Stimulated activated effector memory CD8-positive, alpha-beta T cell treated with anti-CD3 and anti-CD28 coated beads, Interleukin-12 subunit alpha, Interleukin-12 subunit beta, amount 100 ng/mL, for 72 hours (primary cell): ENCODE results near the gene ELP4.
"Not testable (repeated sequence)": the region's sequence is repeated elsewhere in the genome, so short reads cannot be mapped to it uniquely, and the experiment has no call there.

Source experiments
- ATAC-seq: fragments of 150-1000 bp; cut with Tn5 transposase; 2 replicates; pipeline ENCODE4 v1.10.0; 2021
- DNase-seq, 2 donors: peaks; one replicate each; pipeline ENCODE4 v3.0.0; 2021 to 2022; ENCODE audit warnings: low spot score in 2 of 2
- H3K27ac Mint-ChIP-seq: one replicate; pipeline ENCODE4 v1.8.0; 2022; ENCODE audit warnings: mild to moderate bottlenecking, mixed read lengths
- H3K36me3 Mint-ChIP-seq: one replicate; pipeline ENCODE4 v1.8.0; 2022; ENCODE audit warnings: mild to moderate bottlenecking, mixed read lengths
- H3K4me1 Mint-ChIP-seq: one replicate; pipeline ENCODE4 v1.8.0; 2022; ENCODE audit warnings: mixed read lengths
- H3K4me3 Mint-ChIP-seq: one replicate; pipeline ENCODE4 v1.8.0; 2022; ENCODE audit warnings: mild to moderate bottlenecking, mixed read lengths
- H3K9me3 Mint-ChIP-seq: one replicate; pipeline ENCODE4 v1.8.0; 2022; ENCODE audit warnings: mixed read lengths

ELP4 gene

GRCh38 chr11:31649129-31649966 is 139.8 kb downstream of the ELP4 start:
- ATAC-seq (no peak), DNase-seq (no peak)
- no peaks in the 10 kb centered on the region for H3K36me3 Mint-ChIP-seq
- no peak overlapping the region for H3K4me3 Mint-ChIP-seq
- no peaks in the 10 kb centered on the region for H3K9me3 Mint-ChIP-seq
- H3K27ac Mint-ChIP-seq, result no peak overlapping the region
- H3K4me1 Mint-ChIP-seq, result no peaks in the 10 kb centered on the region

DNA sequence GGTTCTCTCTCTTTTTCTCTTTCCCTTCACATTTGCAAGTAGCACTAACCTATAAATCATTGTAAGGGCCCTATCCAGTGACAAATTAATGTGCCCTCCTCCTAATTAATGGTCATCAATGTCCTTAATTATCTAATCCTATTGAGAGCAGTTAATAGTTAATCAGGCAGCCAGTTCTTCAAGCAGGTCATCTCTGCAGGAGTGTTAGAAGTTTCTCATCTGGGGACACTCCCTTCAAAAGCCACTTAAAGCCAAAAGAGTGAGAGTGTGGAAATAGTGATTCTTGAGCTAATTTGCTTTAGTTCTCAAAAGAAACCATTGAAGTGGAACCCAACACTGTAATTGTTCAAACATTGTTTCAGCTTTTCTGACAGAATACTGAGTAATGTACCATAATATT is 141.6 kb downstream of the ELP4 start:
- no peak overlapping the region for H3K27ac Mint-ChIP-seq
- H3K4me3 Mint-ChIP-seq, result no peak overlapping the region
- DNase-seq (no peak), ATAC-seq (no peak)
- no peaks in the 10 kb centered on the region for H3K9me3 Mint-ChIP-seq
- no peaks in the 10 kb centered on the region for H3K36me3 Mint-ChIP-seq
- no peaks in the 10 kb centered on the region for H3K4me1 Mint-ChIP-seq

DNA sequence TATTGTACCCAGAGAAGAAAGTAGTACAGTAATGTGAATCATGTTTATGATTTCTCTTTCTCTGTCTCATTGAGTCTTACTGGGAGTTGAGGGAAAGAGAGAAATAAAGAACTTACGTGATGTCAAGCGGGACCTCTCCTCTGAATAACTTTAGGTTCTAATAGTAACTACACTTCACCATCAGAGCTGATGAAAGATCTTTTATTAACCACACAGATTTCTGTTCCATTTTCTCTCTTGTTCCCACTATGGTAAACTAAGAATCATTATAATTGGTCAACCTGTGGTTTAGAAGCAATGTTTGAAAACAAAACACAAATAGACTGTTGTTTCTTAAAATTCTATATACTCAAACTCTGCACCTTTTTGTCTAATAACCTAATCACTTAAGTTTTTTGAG is 142.3 kb downstream of the ELP4 start:
- DNase-seq, result no peak
- H3K4me3 Mint-ChIP-seq, result no peak overlapping the region
- no peaks in the 10 kb centered on the region for H3K36me3 Mint-ChIP-seq
- ATAC-seq, result no peak
- H3K9me3 Mint-ChIP-seq, result no peaks in the 10 kb centered on the region
- no peak overlapping the region for H3K27ac Mint-ChIP-seq
- H3K4me1 Mint-ChIP-seq, result no peaks in the 10 kb centered on the region

GRCh38 chr11:31652528-31652927 is 143.0 kb downstream of the ELP4 start:
- no peak overlapping the region for H3K4me3 Mint-ChIP-seq
- peak; percentile 67 for ATAC-seq
- H3K36me3 Mint-ChIP-seq, result no peaks in the 10 kb centered on the region
- H3K9me3 Mint-ChIP-seq, result no peaks in the 10 kb centered on the region
- DNase-seq, result no peak
- H3K4me1 Mint-ChIP-seq, result no peaks in the 10 kb centered on the region
- no peak overlapping the region for H3K27ac Mint-ChIP-seq

DNA sequence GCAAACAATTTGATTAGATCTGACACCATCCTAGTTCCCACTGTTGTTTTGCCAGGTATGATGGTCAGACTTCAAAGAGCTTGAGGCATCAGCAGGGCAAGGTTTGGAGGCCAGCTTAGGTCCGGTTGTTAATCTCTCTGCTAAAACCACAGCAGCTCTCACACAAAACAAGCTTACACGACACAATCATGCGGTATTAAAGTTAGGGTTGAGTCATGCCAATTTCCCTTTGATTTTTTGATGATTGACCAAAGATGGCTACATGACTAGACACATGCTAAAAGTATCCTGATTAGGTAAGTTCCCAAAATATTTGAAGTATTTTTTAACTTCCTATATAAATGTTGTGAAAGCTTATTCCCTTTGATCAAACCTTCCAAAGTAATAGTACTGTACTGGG is 145.9 kb downstream of the ELP4 start:
- Mint-ChIP-seq H3K27ac (no peak overlapping the region), H3K36me3 (no peaks in the 10 kb centered on the region), H3K9me3 (no peaks in the 10 kb centered on the region), H3K4me1 (no peaks in the 10 kb centered on the region), H3K4me3 (no peak overlapping the region)
- ATAC-seq, result no peak
- DNase-seq, result no peak

- no peak overlapping the region for H3K27ac Mint-ChIP-seq
- ATAC-seq, result no peak
- no peaks in the 10 kb centered on the region for H3K36me3 Mint-ChIP-seq
- no peak overlapping the region for H3K4me3 Mint-ChIP-seq
- no peaks in the 10 kb centered on the region for H3K9me3 Mint-ChIP-seq
- H3K4me1 Mint-ChIP-seq, result no peaks in the 10 kb centered on the region
- no peak for DNase-seq
These were observed 146.5 kb downstream of the ELP4 start for GRCh38 chr11:31656051-31656450.

DNA sequence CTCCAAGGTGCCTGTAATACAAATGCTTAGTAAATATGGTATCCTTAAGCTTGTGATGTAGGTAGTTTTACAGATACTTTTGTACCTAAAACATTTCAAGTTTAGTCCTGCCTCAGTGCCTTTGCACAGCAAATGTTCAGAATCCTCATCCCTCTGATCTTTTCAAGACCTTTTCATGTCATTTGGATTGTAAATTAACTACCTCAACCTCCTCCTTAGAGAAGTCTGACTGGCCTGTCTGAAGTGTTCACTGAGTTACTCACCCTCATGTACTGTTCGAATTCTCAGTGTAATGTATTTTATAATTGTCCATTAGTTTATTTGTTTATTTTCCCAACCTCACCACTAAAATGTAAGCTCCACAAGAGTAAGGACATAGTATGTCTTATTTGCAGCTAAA is 147.5 kb downstream of the ELP4 start:
- Mint-ChIP-seq H3K4me3 (no peak overlapping the region), H3K27ac (no peak overlapping the region), H3K9me3 (no peaks in the 10 kb centered on the region), H3K4me1 (no peaks in the 10 kb centered on the region), H3K36me3 (no peaks in the 10 kb centered on the region)
- DNase-seq (no peak), ATAC-seq (no peak)

DNA sequence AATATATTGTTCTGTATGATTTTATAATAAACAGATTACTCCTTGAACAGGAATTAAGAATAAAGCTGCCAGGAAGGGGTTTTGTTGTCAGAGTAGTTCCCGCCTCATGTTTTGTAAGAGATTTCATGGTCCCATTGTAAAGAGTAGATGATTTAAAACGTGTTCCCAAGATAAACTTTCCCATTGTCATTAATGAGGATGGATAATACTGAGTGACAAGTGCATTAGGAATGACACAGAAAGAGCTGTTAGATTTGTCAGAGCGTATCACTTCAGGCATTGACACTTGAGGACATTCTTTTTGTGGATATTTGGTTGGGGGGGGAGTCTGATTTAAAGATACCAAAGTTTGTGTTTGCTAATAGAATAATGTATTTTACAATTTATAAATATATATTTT is 154.6 kb downstream of the ELP4 start:
- Mint-ChIP-seq H3K4me1 (no peaks in the 10 kb centered on the region), H3K4me3 (no peak overlapping the region), H3K36me3 (no peaks in the 10 kb centered on the region), H3K27ac (no peak overlapping the region), H3K9me3 (no peaks in the 10 kb centered on the region)
- ATAC-seq, result no peak
- no peak for DNase-seq

DNA sequence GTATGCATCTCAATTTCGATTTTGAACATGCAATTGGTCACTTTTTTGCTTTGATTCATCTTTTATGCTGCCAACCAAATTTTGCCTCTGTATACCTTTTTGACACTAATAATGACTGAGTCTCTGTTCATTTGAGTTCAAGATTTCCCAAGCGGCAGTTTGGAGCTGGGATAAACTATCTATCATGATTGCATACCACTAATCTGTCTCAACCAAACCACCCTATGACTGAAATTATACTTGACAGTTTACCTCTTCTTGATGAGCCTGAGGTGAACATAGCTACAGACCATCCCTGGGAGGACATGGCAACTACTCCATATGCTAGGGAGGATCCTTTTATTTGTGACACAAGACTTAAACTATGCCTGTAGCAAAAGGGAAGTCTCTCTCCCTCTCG is 155.4 kb downstream of the ELP4 start:
- DNase-seq, result no peak

GRCh38 chr11:31671681-31672080 is 162.1 kb downstream of the ELP4 start:
- H3K27ac Mint-ChIP-seq, result no peak overlapping the region
- ATAC-seq (no peak), DNase-seq (no peak)
- no peaks in the 10 kb centered on the region for H3K4me1 Mint-ChIP-seq
- no peaks in the 10 kb centered on the region for H3K36me3 Mint-ChIP-seq
- H3K9me3 Mint-ChIP-seq, result no peaks in the 10 kb centered on the region
- no peak overlapping the region for H3K4me3 Mint-ChIP-seq

More for the DNA sequence above, 155.4 kb downstream of the ELP4 start:
- Mint-ChIP-seq H3K9me3 (no peaks in the 10 kb centered on the region), H3K4me3 (no peak overlapping the region), H3K4me1 (no peaks in the 10 kb centered on the region), H3K36me3 (no peaks in the 10 kb centered on the region), H3K27ac (no peak overlapping the region)
- no peak for ATAC-seq

DNA sequence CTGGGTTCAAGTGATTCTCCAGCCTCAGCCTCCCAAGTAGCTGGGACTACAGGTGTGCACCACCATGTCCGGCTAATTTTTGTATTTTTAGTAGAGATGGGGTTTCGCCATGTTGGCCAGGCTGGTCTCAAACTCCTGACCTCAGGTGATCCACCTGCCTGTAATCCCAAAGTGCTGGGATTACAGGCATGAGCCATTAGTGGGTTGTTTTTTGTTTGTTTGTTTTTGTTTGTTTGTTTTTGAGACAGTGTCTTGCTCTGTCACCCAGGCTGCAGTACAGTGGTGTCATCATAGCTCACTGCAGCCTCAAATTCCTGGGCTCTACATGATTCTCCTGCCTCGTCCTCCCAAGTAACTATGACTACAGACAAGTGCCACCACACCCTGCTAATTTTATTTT is 163.5 kb downstream of the ELP4 start:
- H3K4me3 Mint-ChIP-seq, H3K4me1 Mint-ChIP-seq, ATAC-seq, H3K9me3 Mint-ChIP-seq, H3K27ac Mint-ChIP-seq, DNase-seq, H3K36me3 Mint-ChIP-seq: not testable (repeated sequence)

DNA sequence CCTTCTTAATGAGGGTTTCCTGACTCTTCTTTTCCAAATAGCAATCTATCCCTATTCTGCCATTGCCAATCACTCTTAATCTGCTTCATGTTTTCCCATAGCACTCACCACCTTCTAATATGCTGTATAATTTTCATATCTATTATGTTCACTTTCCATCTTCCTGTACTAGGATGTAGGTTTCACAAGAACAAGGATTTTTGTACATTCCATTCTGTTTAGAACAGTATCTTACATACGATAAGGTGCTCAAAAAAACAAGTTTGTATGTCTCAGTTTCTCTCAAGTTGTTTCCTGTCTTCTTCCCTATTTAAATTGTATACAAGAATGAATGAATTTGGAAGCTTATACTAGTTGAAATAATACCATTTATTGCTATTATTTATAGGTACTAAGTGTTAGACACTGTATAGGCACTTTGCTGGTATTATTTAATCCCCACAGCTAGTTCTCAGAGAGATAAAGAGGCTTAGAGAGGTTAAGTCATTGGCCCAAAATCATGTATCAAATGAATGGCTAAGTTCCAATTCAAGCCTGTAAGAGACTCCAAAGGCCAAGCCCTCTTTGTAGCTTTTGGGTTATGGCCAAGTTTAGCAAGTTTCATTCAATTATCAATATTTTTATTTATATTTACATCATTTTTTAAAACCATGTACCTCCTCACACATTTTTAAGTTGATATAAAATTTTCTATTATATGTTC is 166.9 kb downstream of the ELP4 start:
- Mint-ChIP-seq H3K9me3 (no peaks in the 10 kb centered on the region), H3K36me3 (no peaks in the 10 kb centered on the region), H3K4me1 (no peaks in the 10 kb centered on the region), H3K27ac (no peak overlapping the region), H3K4me3 (no peak overlapping the region)
- ATAC-seq (no peak), DNase-seq (no peak)

DNA sequence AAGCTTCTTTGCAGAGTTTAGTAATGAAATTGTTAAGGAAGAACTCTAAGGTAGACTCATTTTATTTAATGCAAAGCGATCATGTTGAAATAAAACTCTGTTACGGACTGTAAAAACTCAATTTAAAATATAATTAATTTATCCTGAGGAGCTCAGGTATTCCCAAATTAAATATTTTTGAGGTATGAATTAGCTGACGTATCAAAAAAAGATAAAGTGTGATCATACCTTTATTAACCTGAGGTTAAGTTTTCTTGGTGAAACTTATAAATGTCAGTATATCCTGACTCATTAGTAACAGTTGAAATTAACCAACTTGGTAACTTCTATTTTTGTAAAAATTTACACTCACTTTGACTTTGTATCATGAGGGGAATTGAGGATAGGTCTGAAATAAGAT is 171.2 kb downstream of the ELP4 start:
- Mint-ChIP-seq H3K27ac (no peak overlapping the region), H3K36me3 (no peaks in the 10 kb centered on the region), H3K4me3 (no peak overlapping the region), H3K9me3 (no peaks in the 10 kb centered on the region), H3K4me1 (no peaks in the 10 kb centered on the region)
- ATAC-seq (no peak), DNase-seq (no peak)

- Mint-ChIP-seq H3K27ac (no peak overlapping the region), H3K4me1 (no peaks in the 10 kb centered on the region), H3K9me3 (no peaks in the 10 kb centered on the region), H3K36me3 (no peaks in the 10 kb centered on the region), H3K4me3 (no peak overlapping the region)
- no peak for ATAC-seq
- no peak for DNase-seq
These were observed 177.7 kb downstream of the ELP4 start for GRCh38 chr11:31687256-31687655.

GRCh38 chr11:31687861-31688260 is 178.3 kb downstream of the ELP4 start:
- Mint-ChIP-seq H3K4me1 (no peaks in the 10 kb centered on the region), H3K27ac (no peak overlapping the region), H3K9me3 (no peaks in the 10 kb centered on the region), H3K4me3 (no peak overlapping the region), H3K36me3 (no peaks in the 10 kb centered on the region)
- DNase-seq (no peak), ATAC-seq (no peak)

DNA sequence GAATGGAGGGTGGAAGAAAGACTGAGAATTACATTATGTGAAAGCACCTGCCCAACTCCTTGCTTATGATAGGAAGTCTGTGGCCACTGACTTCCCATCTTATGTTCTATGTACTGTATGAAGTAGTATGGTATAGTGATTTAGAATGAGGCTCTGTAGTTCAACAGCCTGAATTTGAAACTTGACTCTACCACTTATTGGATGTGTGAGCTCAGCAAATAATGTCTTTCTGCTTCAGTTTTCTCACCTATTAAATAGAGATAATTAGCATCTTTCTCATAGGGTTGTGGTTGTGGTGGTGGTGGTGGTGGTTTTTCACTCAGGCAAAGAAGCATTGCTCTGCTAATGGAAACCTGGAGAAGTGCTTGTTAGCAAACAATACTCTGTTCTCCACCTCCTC is 180.0 kb downstream of the ELP4 start:
- Mint-ChIP-seq H3K4me1 (no peaks in the 10 kb centered on the region), H3K4me3 (no peak overlapping the region), H3K36me3 (no peaks in the 10 kb centered on the region), H3K9me3 (no peaks in the 10 kb centered on the region), H3K27ac (no peak overlapping the region)
- DNase-seq (no peak), ATAC-seq (no peak)
